ENCODE measurements around the gene SLC38A10.
A peak's percentile ranks its signal among the peaks of the same experiment; 100 is the strongest.

The SLC38A10 gene

GRCh38 chr17:81330884-81331245 lies 35.8 kb upstream of the SLC38A10 start:
- no peak for DNase-seq

GRCh38 chr17:81329927-81330883 lies 35.1 kb upstream of the SLC38A10 start:
- no peak for DNase-seq

- no peak for DNase-seq
Observed at GRCh38 chr17:81328978-81329926, 34.1 kb upstream of the SLC38A10 start.

GRCh38 chr17:81328489-81328888 lies 33.4 kb upstream of the SLC38A10 start:
- DNase-seq, result no peak

- no peak for DNase-seq
Observed at GRCh38 chr17:81325714-81326358, 30.7 kb upstream of the SLC38A10 start.

- DNase-seq, result no peak
Observed at GRCh38 chr17:81324851-81325713, 30.0 kb upstream of the SLC38A10 start.

- DNase-seq, result no peak
Observed at GRCh38 chr17:81324177-81324850, 29.2 kb upstream of the SLC38A10 start.

GRCh38 chr17:81323411-81323868 lies 28.3 kb upstream of the SLC38A10 start:
- no peak for DNase-seq

GRCh38 chr17:81323083-81323369 lies 27.9 kb upstream of the SLC38A10 start:
- no peak for DNase-seq

- DNase-seq, result peak in 1 of 2 experiments; percentile 23
Observed at GRCh38 chr17:81322271-81323082, 27.4 kb upstream of the SLC38A10 start.

GRCh38 chr17:81317961-81318605 lies 23.0 kb upstream of the SLC38A10 start:
- DNase-seq, result no peak

GRCh38 chr17:81317530-81317821 lies 22.4 kb upstream of the SLC38A10 start:
- no peak for DNase-seq

GRCh38 chr17:81315885-81316391 lies 20.8 kb upstream of the SLC38A10 start:
- DNase-seq, result no peak

GRCh38 chr17:81315129-81315884 lies 20.2 kb upstream of the SLC38A10 start:
- DNase-seq, result no peak

- DNase-seq, result no peak
Observed at GRCh38 chr17:81314398-81315081, 19.4 kb upstream of the SLC38A10 start.

GRCh38 chr17:81313776-81314397 lies 18.8 kb upstream of the SLC38A10 start:
- no peak for DNase-seq

- no peak for DNase-seq
Observed at GRCh38 chr17:81312624-81313325, 17.7 kb upstream of the SLC38A10 start.

- DNase-seq, result no peak
Observed at GRCh38 chr17:81311946-81312345, 16.8 kb upstream of the SLC38A10 start.
